Measurements from ENCODE around the gene KCNIP4. TPM values are rescaled to one million over a fixed set of nuclear protein-coding genes. Genes with fewer than 3 reads are reported as not detected.
"Not testable (repeated sequence)": the region's sequence is repeated elsewhere in the genome, so short reads cannot be mapped to it uniquely, and the experiment has no call there.

The KCNIP4 gene
- 3.3 TPM for total RNA-seq

- no peak for DNase-seq (ENCODE audit: low spot score)
Measured at GRCh38 chr4:21948347-21949072, at the start of gene KCNIP4. KCNIP4 (minus strand) TSS chr4:21948772.

DNA sequence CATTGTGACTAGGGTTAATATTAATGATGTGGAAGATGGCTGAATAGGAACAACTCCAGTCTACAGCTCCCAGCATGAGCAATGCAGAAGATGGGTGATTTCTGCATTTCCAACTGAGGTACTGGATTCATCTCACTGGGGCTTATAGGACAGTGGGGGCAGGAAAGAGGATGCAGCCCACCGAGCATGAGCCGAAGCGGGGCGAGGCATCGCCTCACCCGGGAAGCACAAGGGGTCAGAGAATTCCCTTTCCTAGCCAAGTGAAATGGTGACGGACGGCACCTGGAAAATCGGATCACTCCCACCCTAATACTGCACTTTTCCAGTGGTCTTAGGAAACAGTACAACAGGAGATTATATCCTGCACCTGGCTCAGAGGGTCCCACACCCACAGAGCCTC, 48.0 kb upstream of the KCNIP4 start:
- not testable (repeated sequence) for DNase-seq (ENCODE audit: low spot score)

DNA sequence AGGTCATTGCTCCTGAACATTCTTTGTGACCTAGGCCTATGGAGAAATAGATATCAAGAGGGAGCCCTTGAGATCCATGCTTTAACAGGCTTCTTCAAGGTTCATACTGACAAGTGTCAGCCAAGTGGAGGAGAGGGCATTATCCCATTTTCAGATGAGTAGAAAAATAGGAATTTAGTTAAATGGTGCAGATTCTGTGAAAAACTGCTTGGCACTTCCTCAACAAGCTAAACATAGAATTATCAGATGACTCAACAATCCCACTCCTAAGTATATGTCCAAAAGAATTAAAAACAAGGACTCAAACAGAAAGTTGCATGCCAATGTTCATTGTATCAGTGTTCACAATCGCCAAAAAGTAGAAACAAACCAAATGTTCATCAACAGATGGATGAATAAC, 43.8 kb upstream of the KCNIP4 start:
- DNase-seq (ENCODE audit: low spot score): no peak

- DNase-seq (ENCODE audit: low spot score): no peak
Measured at GRCh38 chr4:21991562-21991961, 43.0 kb upstream of the KCNIP4 start.

DNA sequence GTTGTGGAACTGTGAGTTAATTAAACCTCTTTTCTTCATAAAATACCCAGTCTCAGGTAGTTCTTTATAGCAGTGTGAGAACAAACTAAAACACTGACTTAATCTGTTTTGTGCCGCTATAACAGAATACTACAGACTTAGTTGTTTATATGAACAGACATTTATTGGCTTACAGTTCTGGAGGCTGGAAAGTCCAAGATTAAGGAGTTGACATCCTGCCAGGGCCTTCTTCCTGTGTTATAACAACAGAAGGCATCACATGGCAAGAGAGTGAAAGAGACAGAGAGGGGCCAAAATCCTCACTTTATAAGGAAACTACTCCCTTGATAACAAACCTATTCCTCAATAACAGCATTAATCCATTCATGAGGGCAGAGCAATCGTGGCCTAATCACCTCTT, 42.5 kb upstream of the KCNIP4 start:
- peak; percentile 24 for DNase-seq (ENCODE audit: low spot score)

GRCh38 chr4:21989351-21989750, 40.8 kb upstream of the KCNIP4 start:
- no peak for DNase-seq (ENCODE audit: low spot score)

- DNase-seq (ENCODE audit: low spot score): no peak
Measured at GRCh38 chr4:21986307-21986706, 37.7 kb upstream of the KCNIP4 start.

- no peak for DNase-seq (ENCODE audit: low spot score)
Measured at GRCh38 chr4:21982087-21982486, 33.5 kb upstream of the KCNIP4 start.

GRCh38 chr4:21979196-21979595, 30.6 kb upstream of the KCNIP4 start:
- no peak for DNase-seq (ENCODE audit: low spot score)

DNA sequence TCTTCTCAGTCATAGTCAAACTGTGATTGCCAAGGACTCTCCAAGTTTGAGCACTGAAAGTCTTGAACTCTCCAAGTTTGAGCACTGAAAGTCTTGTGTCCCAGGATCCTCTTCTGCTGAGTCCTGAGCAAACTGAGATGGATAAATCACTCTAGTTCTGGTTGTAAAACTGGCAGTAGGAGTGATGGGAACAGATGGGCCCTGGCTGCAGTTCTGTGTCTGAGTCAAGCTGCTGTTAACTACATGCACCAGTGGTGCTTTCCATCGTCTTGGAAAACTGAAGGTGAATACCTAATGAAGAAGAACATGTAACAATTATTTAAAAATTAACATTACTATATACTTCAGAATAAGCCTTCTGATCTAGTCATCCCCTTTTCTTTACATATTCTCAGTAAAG, 27.6 kb upstream of the KCNIP4 start:
- no peak for DNase-seq (ENCODE audit: low spot score)

- no peak for DNase-seq (ENCODE audit: low spot score)
Measured at GRCh38 chr4:21973850-21974249, 25.3 kb upstream of the KCNIP4 start.

DNA sequence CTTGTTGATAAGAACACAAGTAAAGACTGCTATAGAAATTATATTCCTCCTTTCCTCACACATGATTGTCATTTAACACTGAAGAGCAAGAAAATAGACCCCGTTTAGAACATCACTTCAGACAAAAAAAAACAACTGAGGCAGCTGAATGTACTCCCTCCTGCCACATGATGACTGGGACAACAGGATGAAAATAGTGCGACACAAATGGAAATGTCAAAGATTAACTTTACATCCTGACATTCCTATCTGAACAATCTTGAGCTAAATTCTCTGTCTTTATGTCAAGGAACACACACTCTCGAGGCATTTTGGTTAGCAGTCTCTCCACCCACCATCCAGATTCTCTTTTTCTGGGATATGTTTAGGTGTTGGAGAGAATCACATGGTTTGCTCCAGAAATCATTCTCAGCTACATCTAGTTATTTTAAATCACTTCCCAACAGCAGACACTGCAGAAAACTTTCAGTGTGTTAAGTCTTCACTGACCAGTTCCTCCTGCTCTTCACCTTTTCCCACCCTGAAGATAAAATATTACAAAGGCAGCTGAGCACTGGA, 16.3 kb upstream of the KCNIP4 start:
- DNase-seq (ENCODE audit: low spot score): no peak

GRCh38 chr4:21962691-21963090, 14.1 kb upstream of the KCNIP4 start:
- no peak for DNase-seq (ENCODE audit: low spot score)

DNA sequence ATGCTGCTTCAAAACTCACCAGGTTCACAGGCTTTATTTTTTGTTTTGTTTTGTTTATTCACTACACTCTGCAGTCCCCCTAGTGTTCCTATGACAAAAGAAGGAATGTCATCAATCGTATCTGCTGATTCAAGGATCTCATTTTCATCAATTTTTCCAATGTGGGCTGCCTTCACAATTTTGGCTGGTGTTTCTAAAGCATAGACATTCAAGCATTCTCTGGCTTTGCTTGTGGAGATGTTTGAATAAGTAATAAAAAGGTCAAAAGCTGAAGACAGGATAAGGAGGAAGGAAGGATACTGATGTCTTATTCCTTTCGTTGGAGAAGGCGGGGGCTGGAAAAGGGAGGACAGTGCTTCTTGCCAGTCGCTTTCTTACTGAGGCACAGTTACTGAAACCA, 12.2 kb upstream of the KCNIP4 start:
- no peak for DNase-seq (ENCODE audit: low spot score)

DNA sequence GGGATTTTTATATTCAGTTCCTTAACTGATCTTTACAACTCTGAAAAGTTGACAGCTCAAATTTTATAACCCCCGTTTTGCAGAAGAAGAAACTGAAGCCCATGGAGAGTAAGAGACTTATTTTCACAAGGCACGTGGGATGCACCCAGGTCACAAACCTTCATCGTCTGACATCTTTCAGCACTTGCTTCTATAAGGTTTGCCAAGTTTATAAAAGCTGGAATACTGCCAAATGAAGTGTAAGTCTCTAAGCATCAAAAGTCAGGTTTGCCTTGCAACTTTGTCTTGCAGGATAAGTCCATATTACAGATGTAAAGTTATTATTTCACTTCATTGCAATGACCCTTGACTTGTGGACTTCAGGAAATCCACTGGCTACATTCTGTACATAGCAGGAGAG, 6.3 kb upstream of the KCNIP4 start:
- DNase-seq (ENCODE audit: low spot score): no peak

- DNase-seq (ENCODE audit: low spot score): no peak
Measured at GRCh38 chr4:21953653-21954052, 5.1 kb upstream of the KCNIP4 start.

- no peak for DNase-seq (ENCODE audit: low spot score)
Measured at GRCh38 chr4:21952549-21952948, 4.0 kb upstream of the KCNIP4 start.

DNA sequence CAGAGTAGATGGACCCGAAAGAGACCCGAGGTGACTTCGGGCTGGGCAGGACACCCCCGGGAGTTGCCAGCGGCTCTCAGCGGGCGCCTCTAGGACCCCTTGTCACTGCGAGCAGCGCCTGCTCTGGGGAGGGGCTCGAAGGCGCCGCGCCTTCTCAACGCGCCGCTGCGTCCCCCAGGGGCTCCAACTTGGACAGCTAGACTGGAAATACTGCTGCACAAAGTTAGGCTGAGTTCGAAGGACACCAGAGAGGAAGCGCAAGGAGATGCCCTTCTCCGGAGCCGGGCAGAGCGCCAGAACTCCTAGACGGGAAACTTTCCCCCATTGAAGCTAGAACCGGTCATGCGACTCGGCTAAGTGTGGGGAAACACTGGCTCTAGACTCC, 493 bp upstream of the KCNIP4 start:
- DNase-seq (ENCODE audit: low spot score): peak; percentile 11

DNA sequence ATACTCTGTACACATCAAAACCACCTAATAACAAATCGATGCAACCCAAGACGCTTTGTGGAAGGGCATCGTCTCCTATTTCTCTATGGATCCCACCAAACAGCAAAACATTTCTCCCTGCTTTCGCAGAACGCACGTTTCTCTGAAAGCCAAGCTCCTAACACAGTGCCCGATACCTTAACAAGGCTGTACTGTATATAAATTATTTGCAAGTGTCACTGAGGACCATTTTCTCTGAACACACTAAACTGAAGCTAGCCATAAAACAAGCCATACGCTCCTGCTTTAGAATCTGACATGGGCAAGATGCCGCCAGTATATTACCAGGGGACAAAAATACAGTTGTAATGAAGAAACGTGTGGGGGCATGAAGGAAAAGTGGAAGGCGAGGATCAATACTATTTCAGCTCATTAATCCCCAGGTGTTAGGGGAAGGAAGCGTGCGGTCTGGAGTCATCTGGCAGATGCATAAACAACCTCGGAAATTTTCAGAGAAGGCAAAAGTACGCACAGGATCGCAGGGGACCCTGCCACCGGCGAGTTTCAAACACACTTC, 703 bp downstream of the KCNIP4 start:
- DNase-seq (ENCODE audit: low spot score): no peak

DNA sequence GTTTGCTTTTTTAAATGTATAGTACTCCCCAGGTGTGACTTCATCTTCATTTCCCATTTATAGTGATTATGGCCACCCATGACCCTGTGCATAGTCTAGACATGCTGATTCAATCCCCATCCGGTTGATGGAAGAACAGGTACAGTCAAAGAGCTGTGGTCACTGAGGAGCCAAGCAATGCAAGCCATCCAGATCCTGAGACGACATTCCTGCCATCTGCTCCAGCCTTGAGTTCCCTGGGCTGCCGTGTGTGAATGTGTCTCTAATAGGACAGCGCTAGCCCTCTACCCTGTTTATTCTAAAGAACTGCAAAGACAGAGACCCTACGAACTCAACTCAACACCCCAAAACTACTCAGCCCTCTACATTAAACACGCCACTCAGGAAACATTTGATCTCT, 1.7 kb downstream of the KCNIP4 start:
- DNase-seq (ENCODE audit: low spot score): no peak

DNA sequence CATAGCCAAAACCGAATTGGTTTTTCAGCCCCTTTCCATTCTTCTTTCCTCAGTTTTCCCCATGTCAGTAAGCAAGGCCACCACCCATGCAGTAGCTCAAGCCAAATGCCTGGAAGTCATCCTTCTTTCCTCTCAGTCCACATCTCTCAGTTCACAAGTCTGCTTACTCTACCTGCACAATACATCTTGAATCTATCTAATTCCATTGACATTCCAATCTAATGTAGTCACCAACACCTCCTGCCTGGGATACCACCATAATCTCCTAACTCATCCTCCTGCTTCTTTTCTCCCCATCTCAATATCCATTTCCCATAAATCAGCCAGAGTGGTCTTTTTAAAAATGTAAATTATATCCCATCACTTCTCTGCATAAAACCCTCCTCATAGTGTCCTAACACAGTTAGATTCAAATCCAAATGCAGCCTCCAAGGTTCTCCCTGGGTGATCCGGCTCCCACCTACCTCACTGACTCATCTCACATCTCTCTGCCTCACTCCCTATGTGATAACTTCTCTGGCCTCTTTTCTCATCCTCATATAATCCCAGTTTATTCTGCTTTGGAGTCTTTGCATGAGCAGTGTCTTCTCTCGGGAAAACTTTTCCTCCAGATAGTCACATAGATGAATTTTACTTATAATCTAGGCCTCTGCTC, 26.9 kb downstream of the KCNIP4 start:
- DNase-seq (ENCODE audit: low spot score): no peak

GRCh38 chr4:21915761-21916160, 32.8 kb downstream of the KCNIP4 start:
- no peak for DNase-seq (ENCODE audit: low spot score)

DNA sequence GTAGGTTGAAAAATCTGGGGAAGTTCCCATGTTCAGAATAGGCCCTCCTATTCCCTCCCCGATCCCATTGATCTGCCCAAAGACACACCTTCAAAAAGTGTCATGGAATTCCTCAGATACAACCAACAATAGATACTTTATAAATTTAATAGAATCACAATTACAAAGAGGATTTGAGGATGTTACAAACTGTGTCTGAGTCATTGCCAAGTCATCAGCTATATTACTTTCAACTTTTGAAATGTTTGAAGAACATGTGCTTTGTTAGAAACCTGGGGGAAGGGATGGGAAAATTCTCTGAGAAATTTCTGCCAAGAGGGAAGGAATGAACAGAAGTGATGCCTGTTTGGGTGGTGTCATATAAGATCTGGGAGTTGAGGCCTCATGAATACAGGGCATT, 46.7 kb downstream of the KCNIP4 start:
- DNase-seq (ENCODE audit: low spot score): no peak
